ENCODE data around the gene ENAH. TPM values are rescaled to one million over a fixed set of nuclear protein-coding genes. Genes with fewer than 3 reads are reported as not detected.
A peak's percentile ranks its signal among the peaks of the same experiment; 100 is the strongest.

ENAH gene
- total RNA-seq, 1 experiment from 2014 or later, result 420 TPM

DNA sequence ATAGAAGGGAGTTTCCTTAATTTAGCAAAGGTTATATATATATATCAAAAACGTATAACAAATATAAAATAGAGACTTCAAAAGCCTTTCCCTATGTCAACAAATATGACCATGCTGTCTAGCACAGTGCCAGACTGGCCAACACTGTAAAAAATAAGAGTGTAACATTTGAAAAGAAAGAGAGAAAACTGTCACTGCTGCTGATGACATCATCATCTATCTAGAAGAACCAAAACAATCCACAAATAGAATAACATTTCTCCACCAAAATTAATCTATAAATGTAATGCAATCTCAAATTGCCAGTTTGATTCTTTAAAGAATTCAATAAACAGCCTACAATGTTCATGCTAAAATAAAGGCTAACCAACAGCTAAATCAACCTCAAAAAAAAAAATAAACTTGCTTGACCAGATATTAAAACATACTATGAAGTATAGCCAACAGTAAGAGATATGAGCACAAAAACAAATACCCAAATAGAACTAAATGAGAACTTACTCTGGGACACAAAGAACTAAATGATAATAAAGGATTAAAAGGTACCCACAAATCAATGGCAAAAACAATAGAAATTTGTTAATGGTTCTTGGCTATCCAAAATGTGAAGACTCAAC is 50.2 kb downstream of the ENAH start:
- Mint-ChIP-seq H3K9me3 (ENCODE audit: unreplicated experiment) (no peaks in the 10 kb centered on the region), H3K4me3 (ENCODE audit: unreplicated experiment) (peak overlapping the region; percentile 68), H3K27me3 (ENCODE audit: insufficient read depth, unreplicated experiment) (no peaks in the 10 kb centered on the region), H3K36me3 (ENCODE audit: insufficient read depth, unreplicated experiment) (peaks cover 12% of the 10 kb centered on the region), H3K4me1 (ENCODE audit: insufficient read depth, unreplicated experiment) (peaks cover 66% of the 10 kb centered on the region), H3K27ac (ENCODE audit: low read depth, unreplicated experiment) (peak overlapping the region; percentile 95)
- no peak for TF ChIP-seq CTCF (IDR thresholded peaks at IDR 0.05; ENCODE audit: unreplicated experiment)
- ChIA-PET POLR2A (interaction anchor here (0.6 to 9.7 kb wide), 45 partner anchors 6 to 672 kb away, joined by 3 to 131 read pairs (median 6); partner anchors contain the start of genes ENAH, H3-3A, SRP9 and TMEM63A), CTCF (interaction anchor here (0.5 to 2.3 kb wide), 10 partner anchors 9 to 319 kb away, joined by 3 to 8 read pairs (median 3); no protein-coding TSS in a partner anchor)
- DNase-seq (ENCODE audit: unreplicated experiment), result peak; percentile 38
- no TSS peak for BruUV-seq (replicated peaks)
- intact Hi-C loops (cut with micrococcal nuclease), result loop anchor here (1.0 kb wide), 1 partner anchor 48 kb away; no protein-coding TSS in a partner anchor

- Mint-ChIP-seq H3K27me3 (ENCODE audit: insufficient read depth, unreplicated experiment) (no peaks in the 10 kb centered on the region), H3K27ac (ENCODE audit: low read depth, unreplicated experiment) (peak overlapping the region; percentile 95), H3K4me3 (ENCODE audit: unreplicated experiment) (peak overlapping the region; percentile 68), H3K4me1 (ENCODE audit: insufficient read depth, unreplicated experiment) (peaks cover 61% of the 10 kb centered on the region), H3K9me3 (ENCODE audit: unreplicated experiment) (no peaks in the 10 kb centered on the region), H3K36me3 (ENCODE audit: insufficient read depth, unreplicated experiment) (peaks cover 10% of the 10 kb centered on the region)
- intact Hi-C loops (cut with micrococcal nuclease), result no loop called here
- no TSS peak for BruUV-seq (replicated peaks)
- ChIA-PET POLR2A (interaction anchor here (0.7 to 9.7 kb wide), 16 partner anchors 9 to 671 kb away, joined by 3 to 131 read pairs (median 16); partner anchors contain the start of genes ENAH and SRP9), CTCF (interaction anchor here (1.1 to 2.3 kb wide), 2 partner anchors 53 to 56 kb away, joined by 4 to 8 read pairs; no protein-coding TSS in a partner anchor)
- DNase-seq (ENCODE audit: unreplicated experiment), result no peak
- TF ChIP-seq CTCF (IDR thresholded peaks at IDR 0.05; ENCODE audit: unreplicated experiment), result no peak
Measured at GRCh38 chr1:225601902-225602589, 50.9 kb downstream of the ENAH start.

DNA sequence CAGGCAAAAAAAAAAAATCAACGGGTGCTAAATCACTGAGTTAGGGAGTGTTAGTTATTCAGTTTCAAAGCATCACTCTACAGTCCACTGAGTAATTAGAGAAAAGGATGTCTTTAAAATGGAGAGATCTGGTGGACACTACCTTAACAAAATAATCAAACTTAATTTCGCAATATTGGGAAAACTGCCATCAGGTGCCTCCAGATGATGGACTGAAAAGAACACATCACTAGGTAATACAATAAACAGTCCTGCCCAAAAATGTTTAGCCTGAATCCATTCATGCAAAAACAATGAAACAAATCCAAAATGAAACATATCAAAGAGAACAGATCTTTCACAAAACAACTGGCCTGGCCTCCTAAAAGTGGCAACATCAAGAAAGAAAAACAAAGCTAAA is 54.1 kb downstream of the ENAH start:
- H3K4me3 Mint-ChIP-seq (ENCODE audit: unreplicated experiment), result peak overlapping the region; percentile 0
- BruUV-seq (replicated peaks), result no TSS peak
- peaks cover 45% of the 10 kb centered on the region for H3K4me1 Mint-ChIP-seq (ENCODE audit: insufficient read depth, unreplicated experiment)
- H3K27me3 Mint-ChIP-seq (ENCODE audit: insufficient read depth, unreplicated experiment), result no peaks in the 10 kb centered on the region
- CTCF ChIA-PET, result interaction anchor here (0.7 to 3.1 kb wide), 4 partner anchors 26 to 398 kb away, joined by 3 to 11 read pairs (median 4); no protein-coding TSS in a partner anchor
- intact Hi-C loops (cut with micrococcal nuclease), result no loop called here
- H3K27ac Mint-ChIP-seq (ENCODE audit: low read depth, unreplicated experiment), result peak overlapping the region; percentile 25
- H3K36me3 Mint-ChIP-seq (ENCODE audit: insufficient read depth, unreplicated experiment), result peaks cover 16% of the 10 kb centered on the region
- DNase-seq (ENCODE audit: unreplicated experiment), result peak; percentile 79
- TF ChIP-seq CTCF (IDR thresholded peaks at IDR 0.05; ENCODE audit: unreplicated experiment), result no peak
- POLR2A ChIA-PET, result interaction anchor here (0.6 to 7.5 kb wide), 13 partner anchors 11 to 462 kb away, joined by 3 to 89 read pairs (median 3); partner anchors contain the start of gene ENAH
- no peaks in the 10 kb centered on the region for H3K9me3 Mint-ChIP-seq (ENCODE audit: unreplicated experiment)

All from MCF 10A (cell line).